MM.1S (cell line): Measurements from ENCODE around the gene CCDC117.

Experiments used
- CTCF ChIP-seq: fragments of 300-600 bp; sonication (generic); IDR thresholded peaks from 2 replicates; pipeline ENCODE4 v1.5.1; 2016; ENCODE audit warnings: antibody characterized with exemption, low read length, mixed read lengths
- EZH2 ChIP-seq: fragments of 300-600 bp; sonication (generic); optimal IDR thresholded peaks from 2 replicates; pipeline ENCODE3; 2017; ENCODE audit warnings: low read depth, mild to moderate bottlenecking, antibody characterized with exemption, low read length, mixed read lengths
- EZH2phosphoT487 ChIP-seq: fragments of 300-600 bp; sonication (generic); IDR thresholded peaks from 2 replicates; pipeline ENCODE4 v1.6.1; 2018; ENCODE audit warnings: antibody characterized with exemption, low read length

GRCh38 chr22:28736301-28737155 is 36.0 kb upstream of the CCDC117 start:
- TF ChIP-seq CTCF, result no peak
- no peak for TF ChIP-seq EZH2
- no peak for TF ChIP-seq EZH2phosphoT487
